Testis (tissue), 3 donors: ENCODE data around the gene BPTF. TPM values are rescaled to one million over a fixed set of nuclear protein-coding genes. Genes with fewer than 3 reads are reported as not detected.
"Not testable (repeated sequence)": the region's sequence is repeated elsewhere in the genome, so short reads cannot be mapped to it uniquely, and the experiment has no call there.

Experiments used
- DNase-seq: peaks from one replicate; pipeline ENCODE4 v3.0.0-alpha.2; 2019
- H3K27ac ChIP-seq, 2 donors: fragments of 200-600 bp; sonication (generic); one replicate each; pipeline ENCODE4 v1.5.1; 2019
- H3K27me3 ChIP-seq: fragments of 200-600 bp; sonication (generic); one replicate; pipeline ENCODE4 v1.5.1; 2019
- H3K36me3 ChIP-seq: fragments of 200-600 bp; sonication (generic); one replicate; pipeline ENCODE4 v1.5.1; 2017; ENCODE audit warnings: low read depth; ENCODE audit errors: missing control alignments
- H3K4me1 ChIP-seq: fragments of 200-600 bp; sonication (generic); one replicate; pipeline ENCODE4 v1.5.1; 2019
- H3K4me3 ChIP-seq, 2 donors: fragments of 200-600 bp; sonication (generic); one replicate each; pipeline ENCODE4 v1.5.1; 2017 to 2019
- H3K9me3 ChIP-seq: fragments of 200-600 bp; sonication (generic); one replicate; pipeline ENCODE4 v1.5.1; 2017
- POLR2A ChIP-seq: fragments of 450-650 bp; IDR thresholded peaks from one replicate; pipeline ENCODE4 v1.6.1; 2017; ENCODE audit warnings: antibody characterized with exemption, mild to moderate bottlenecking, moderate library complexity
- WGBS, 2 donors: methylation state at CpG; one replicate each; pipeline ENCODE4 v1.1.5; 2018; 5-methylcytosine and 5-hydroxymethylcytosine counted together
- intact Hi-C: fragments of 100-400 bp; cut with DNase I; formaldehyde crosslinking; loops from one replicate; pipeline ENCODE4 v1.15.1; 2023; ENCODE audit warnings: low total_unique reads
- polyA plus RNA-seq: library from polyadenylated mRNA; stranded (reverse); fragments of 350-450 nt; fragmentation: Illumina TruSeq; extraction: RNeasy Lipid Tissue Mini Kit (QIAGEN cat#74804); gene quantifications from one replicate; pipeline ENCODE4 v1.2.3, GENCODE V29; 2014; ENCODE audit warnings: low read depth, low replicate concordance; ENCODE audit not compliant: insufficient read depth
- total RNA-seq, 2 donors: library from RNA; depleted of rRNA; stranded (reverse); fragments of >200 nt; gene quantifications; one replicate each; pipeline ENCODE4 v1.2.3, GENCODE V29; 2016
- TF ChIP-seq, protein P1 (sequence below), 3 experiments: fragments of 450-650 bp in 2 of 3; fragments of 200-600 bp in 1 of 3; sonication (generic) in 1 of 3; IDR thresholded peaks; one replicate each; pipeline ENCODE4 v1.5.1; 2016 to 2019; ENCODE audit warnings: antibody characterized with exemption in 3 of 3, mild to moderate bottlenecking in 2 of 3, moderate library complexity in 1 of 3

Gene BPTF
- total and polyA plus RNA-seq, 3 donors from 2014 or later = 37.3 to 208 (median 198) TPM

DNA sequence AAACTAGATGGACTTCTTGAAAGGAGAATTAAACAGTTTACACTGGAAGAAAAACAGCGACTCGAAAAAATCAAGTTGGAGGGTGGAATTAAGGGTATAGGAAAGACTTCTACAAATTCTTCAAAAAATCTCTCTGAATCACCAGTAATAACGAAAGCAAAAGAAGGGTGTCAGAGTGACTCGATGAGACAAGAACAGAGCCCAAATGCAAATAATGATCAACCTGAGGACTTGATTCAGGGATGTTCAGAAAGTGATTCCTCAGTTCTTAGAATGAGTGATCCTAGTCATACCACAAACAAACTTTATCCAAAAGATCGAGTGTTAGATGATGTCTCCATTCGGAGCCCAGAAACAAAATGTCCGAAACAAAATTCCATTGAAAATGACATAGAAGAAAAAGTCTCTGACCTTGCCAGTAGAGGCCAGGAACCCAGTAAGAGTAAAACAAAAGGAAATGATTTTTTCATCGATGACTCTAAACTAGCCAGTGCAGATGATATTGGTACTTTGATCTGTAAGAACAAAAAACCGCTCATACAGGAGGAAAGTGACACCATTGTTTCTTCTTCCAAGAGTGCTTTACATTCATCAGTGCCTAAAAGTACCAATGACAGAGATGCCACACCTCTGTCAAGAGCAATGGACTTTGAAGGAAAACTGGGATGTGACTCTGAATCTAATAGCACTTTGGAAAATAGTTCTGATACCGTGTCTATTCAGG is 85.9 kb downstream of the BPTF start:
- Histone ChIP-seq H3K4me3 (no peak overlapping the region), H3K4me1 (no peaks in the 10 kb centered on the region), H3K27me3 (no peaks in the 10 kb centered on the region), H3K9me3 (no peaks in the 10 kb centered on the region), H3K27ac (no peak overlapping the region), H3K36me3 (no peaks in the 10 kb centered on the region)
- 94 to 97% methylated on average over 10 of the region's 10 CpGs for WGBS, 2 donors
- TF ChIP-seq, protein P1, sequence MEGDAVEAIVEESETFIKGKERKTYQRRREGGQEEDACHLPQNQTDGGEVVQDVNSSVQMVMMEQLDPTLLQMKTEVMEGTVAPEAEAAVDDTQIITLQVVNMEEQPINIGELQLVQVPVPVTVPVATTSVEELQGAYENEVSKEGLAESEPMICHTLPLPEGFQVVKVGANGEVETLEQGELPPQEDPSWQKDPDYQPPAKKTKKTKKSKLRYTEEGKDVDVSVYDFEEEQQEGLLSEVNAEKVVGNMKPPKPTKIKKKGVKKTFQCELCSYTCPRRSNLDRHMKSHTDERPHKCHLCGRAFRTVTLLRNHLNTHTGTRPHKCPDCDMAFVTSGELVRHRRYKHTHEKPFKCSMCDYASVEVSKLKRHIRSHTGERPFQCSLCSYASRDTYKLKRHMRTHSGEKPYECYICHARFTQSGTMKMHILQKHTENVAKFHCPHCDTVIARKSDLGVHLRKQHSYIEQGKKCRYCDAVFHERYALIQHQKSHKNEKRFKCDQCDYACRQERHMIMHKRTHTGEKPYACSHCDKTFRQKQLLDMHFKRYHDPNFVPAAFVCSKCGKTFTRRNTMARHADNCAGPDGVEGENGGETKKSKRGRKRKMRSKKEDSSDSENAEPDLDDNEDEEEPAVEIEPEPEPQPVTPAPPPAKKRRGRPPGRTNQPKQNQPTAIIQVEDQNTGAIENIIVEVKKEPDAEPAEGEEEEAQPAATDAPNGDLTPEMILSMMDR (IDR thresholded peaks at IDR 0.05) = no peak
- TF ChIP-seq POLR2A = no peak
- no peak for DNase-seq
- intact Hi-C loops = no loop called here

DNA sequence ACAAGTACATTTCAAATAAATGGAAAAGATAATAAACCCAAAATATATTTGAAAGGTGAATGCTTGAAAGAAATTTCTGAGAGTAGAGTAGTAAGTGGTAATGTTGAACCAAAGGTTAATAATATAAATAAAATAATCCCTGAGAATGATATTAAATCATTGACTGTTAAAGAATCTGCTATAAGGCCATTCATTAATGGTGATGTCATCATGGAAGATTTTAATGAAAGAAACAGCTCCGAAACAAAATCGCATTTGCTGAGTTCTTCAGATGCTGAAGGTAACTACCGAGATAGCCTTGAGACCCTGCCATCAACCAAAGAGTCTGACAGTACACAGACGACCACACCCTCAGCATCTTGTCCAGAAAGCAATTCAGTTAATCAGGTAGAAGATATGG is 86.8 kb downstream of the BPTF start:
- Histone ChIP-seq H3K36me3 (no peaks in the 10 kb centered on the region), H3K9me3 (no peaks in the 10 kb centered on the region), H3K27me3 (no peaks in the 10 kb centered on the region), H3K4me3 (no peak overlapping the region), H3K4me1 (no peaks in the 10 kb centered on the region), H3K27ac (no peak overlapping the region)
- TF ChIP-seq, protein P1 (IDR thresholded peaks at IDR 0.05) = no peak
- no peak for TF ChIP-seq POLR2A
- 91 to 94% methylated on average over 4 of the region's 4 CpGs for WGBS, 2 donors
- intact Hi-C loops = no loop called here
- DNase-seq = no peak

DNA sequence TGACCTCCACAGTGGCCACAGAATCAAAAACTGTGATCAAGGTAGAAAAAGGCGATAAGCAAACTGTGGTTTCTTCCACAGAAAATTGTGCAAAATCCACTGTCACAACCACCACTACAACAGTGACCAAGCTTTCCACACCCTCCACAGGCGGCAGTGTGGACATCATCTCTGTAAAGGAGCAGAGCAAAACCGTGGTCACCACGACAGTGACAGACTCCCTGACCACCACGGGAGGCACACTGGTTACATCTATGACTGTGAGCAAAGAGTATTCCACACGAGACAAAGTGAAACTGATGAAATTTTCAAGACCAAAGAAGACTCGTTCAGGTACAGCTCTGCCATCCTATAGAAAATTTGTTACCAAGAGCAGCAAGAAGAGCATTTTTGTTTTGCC is 87.4 kb downstream of the BPTF start:
- Histone ChIP-seq H3K9me3 (no peaks in the 10 kb centered on the region), H3K36me3 (no peaks in the 10 kb centered on the region), H3K27ac (no peak overlapping the region), H3K4me1 (no peaks in the 10 kb centered on the region), H3K27me3 (no peaks in the 10 kb centered on the region), H3K4me3 (no peak overlapping the region)
- intact Hi-C loops = no loop called here
- DNase-seq = no peak
- TF ChIP-seq, protein P1 (IDR thresholded peaks at IDR 0.05) = no peak
- no peak for TF ChIP-seq POLR2A
- 90 to 93% methylated on average over 7 of the region's 7 CpGs for WGBS, 2 donors

DNA sequence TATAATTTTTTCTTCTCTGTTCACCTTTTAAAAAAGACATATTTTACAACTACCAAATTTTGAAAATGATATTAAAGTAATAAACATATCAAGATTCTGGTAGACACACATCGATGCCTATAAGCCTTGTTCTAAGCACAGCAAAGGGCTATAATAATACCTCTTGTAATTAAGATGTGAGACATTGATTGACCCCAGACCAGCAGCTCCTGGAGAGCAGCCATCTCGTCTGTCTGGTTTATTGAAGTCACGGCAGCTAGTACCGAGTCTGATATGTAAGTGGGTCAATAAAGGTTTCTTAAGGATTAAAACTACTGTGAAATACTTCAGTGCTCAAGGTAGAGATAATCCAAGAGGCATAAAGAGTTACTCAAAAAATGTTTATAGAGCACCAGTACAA is 94.9 kb downstream of the BPTF start:
- peak overlapping the region in 1 of 2 donors; percentile 14 for H3K27ac ChIP-seq
- no peaks in the 10 kb centered on the region for H3K27me3 ChIP-seq
- no peaks in the 10 kb centered on the region for H3K36me3 ChIP-seq
- intact Hi-C loops = no loop called here
- DNase-seq = no peak
- H3K4me3 ChIP-seq = no peak overlapping the region
- TF ChIP-seq POLR2A = no peak
- TF ChIP-seq, protein P1 (IDR thresholded peaks at IDR 0.05) = no peak
- 86 to 98% methylated on average over 4 of the region's 4 CpGs for WGBS, 2 donors
- H3K9me3 ChIP-seq = no peaks in the 10 kb centered on the region
- H3K4me1 ChIP-seq = peaks cover 7% of the 10 kb centered on the region

DNA sequence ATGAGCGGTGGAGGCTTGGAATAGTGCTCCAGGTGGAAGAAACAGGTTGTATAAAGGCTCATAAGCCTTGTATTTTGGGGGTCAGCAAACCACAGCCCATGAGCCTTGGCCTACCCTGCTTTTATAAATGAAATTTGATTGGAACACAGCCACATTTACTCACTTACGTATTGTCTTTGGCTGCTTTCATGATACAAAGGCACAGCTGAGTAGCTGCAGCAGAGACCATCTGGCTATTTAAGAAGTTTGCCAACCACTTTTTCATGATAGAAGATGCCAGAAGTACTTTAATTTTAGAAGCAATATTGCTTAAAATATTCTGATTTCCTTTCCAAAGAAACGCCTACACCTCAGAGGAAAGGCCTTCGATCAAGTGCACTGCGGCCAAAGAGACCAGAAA is 97.2 kb downstream of the BPTF start:
- TF ChIP-seq, protein P1 (IDR thresholded peaks at IDR 0.05) = no peak
- TF ChIP-seq POLR2A = no peak
- peaks cover 7% of the 10 kb centered on the region for H3K4me1 ChIP-seq
- no peaks in the 10 kb centered on the region for H3K9me3 ChIP-seq
- no peaks in the 10 kb centered on the region for H3K27me3 ChIP-seq
- peak overlapping the region in 1 of 2 donors; percentile 26 for H3K27ac ChIP-seq
- H3K36me3 ChIP-seq = no peaks in the 10 kb centered on the region
- intact Hi-C loops = no loop called here
- WGBS, 2 donors = 55 to 56% methylated on average over 5 of the region's 5 CpGs
- H3K4me3 ChIP-seq = no peak overlapping the region
- no peak for DNase-seq

DNA sequence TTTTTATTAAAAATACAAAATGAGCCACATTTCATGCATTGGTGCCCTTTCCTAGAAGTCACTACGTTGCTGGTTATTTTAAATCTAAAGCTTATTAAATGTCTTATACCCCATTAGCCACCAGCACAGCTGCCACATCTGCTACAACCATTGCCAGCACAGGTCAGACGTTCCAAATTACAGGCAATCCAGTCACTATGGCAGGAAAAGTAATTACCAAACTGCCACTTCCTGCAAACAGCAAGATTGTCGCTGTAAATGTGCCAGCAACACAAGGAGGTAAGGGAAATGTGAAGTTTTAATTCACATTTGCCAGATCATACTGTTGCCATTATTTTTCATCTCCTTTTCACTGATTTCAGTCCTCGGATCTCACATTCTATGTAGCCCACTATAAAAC is 103.5 kb downstream of the BPTF start:
- 60 to 69% methylated on average over 4 of the region's 4 CpGs for WGBS, 2 donors
- DNase-seq, H3K4me1 ChIP-seq, intact Hi-C loops, H3K27me3 ChIP-seq, H3K36me3 ChIP-seq, H3K9me3 ChIP-seq, H3K4me3 ChIP-seq, H3K27ac ChIP-seq: not testable (repeated sequence)
